A549 (cell line): ENCODE measurements around the gene BZW2. TPM values are rescaled to one million over a fixed set of nuclear protein-coding genes. Genes with fewer than 3 reads are reported as not detected.

Source experiments
- ATAC-seq, 2 experiments: fragments of 200-7000 bp in 1 of 2; fragments of >200 bp in 1 of 2; cut with Nextera tagmentation in 1 of 2; cut with Tn5 transposase in 1 of 2; 3 replicates each; pipeline versions ENCODE4 v1.8.0 to v1.9.1; 2018 to 2020; ENCODE audit warnings: mild to moderate bottlenecking in 1 of 2, moderate library complexity in 1 of 2
- CTCF ChIA-PET: fragments of 300-600 bp; sonication (Branson Sonifier 250); formaldehyde crosslinking; extraction: SDS; loops from one replicate; lab custom pipeline; 2021; ENCODE audit warnings: antibody characterized with exemption, inconsistent platforms; lab: Yijun Ruan, JAX
- POLR2A ChIA-PET: fragments of 350-600 bp; formaldehyde crosslinking; extraction: SDS; loops from one replicate; lab custom pipeline; 2021; ENCODE audit warnings: antibody characterized with exemption, inconsistent platforms; lab: Yijun Ruan, JAX
- DNase-seq, 2 experiments: peaks; one replicate each; pipeline versions ENCODE4 v3.0.0 to v3.0.0-alpha.2; 2011 to 2016; ENCODE audit warnings: low read depth in 1 of 2, low spot score in 1 of 2
- FAIRE-seq: peaks from 2 replicates; lab custom pipeline; 2011; peaks lifted over from hg19 to GRCh38; lab: Jason Lieb, UNC
- H3K27ac ChIP-seq, 2 experiments: fragments of >200 bp; sonication (Bioruptor Twin); formaldehyde crosslinking; 3 replicates each; pipeline ENCODE4 v1.5.1; 2016 to 2017
- H3K4me1 ChIP-seq: fragments of >200 bp; sonication (Bioruptor Twin); formaldehyde crosslinking; 3 replicates; pipeline ENCODE4 v1.6.1; 2016
- H3K4me2 ChIP-seq: fragments of >200 bp; sonication (Bioruptor Twin); formaldehyde crosslinking; 3 replicates; pipeline ENCODE4 v1.6.1; 2016
- H3K4me3 ChIP-seq: fragments of >200 bp; sonication (Bioruptor Twin); formaldehyde crosslinking; 3 replicates; pipeline ENCODE4 v1.5.1; 2016
- H3K9me3 ChIP-seq: fragments of >200 bp; sonication (Bioruptor Twin); formaldehyde crosslinking; 3 replicates; pipeline ENCODE4 v1.6.1; 2016
- CBX2 ChIP-seq: fragments of 200-600 bp; sonication (generic); IDR thresholded peaks from 2 replicates; pipeline ENCODE4 v1.6.1; 2016; ENCODE audit warnings: low read depth, mild to moderate bottlenecking, borderline replicate concordance
- CBX8 ChIP-seq: fragments of 200-600 bp; sonication (generic); IDR thresholded peaks from 2 replicates; pipeline ENCODE4 v1.6.1; 2016
- CEBPB ChIP-seq, 2 experiments: fragments of >200 bp in 1 of 2; sonication (Bioruptor Twin) in 1 of 2; formaldehyde crosslinking in 1 of 2; IDR thresholded peaks; 2 replicates each; pipeline ENCODE4 v1.6.1; 2012 to 2016
- FOSB ChIP-seq: fragments of 250-450 bp; sonication (Bioruptor Pico); IDR thresholded peaks from 2 replicates; pipeline ENCODE4 v1.5.0; 2020; ENCODE audit warnings: mild to moderate bottlenecking, moderate library complexity
- FOSL2 ChIP-seq, 2 experiments: fragments of 450-650 bp in 1 of 2; fragments of >200 bp in 1 of 2; sonication (Bioruptor Twin) in 1 of 2; formaldehyde crosslinking; IDR thresholded peaks; 2 replicates each; pipeline versions ENCODE4 v1.5.0 to v1.6.1; 2016 to 2020; ENCODE audit warnings: mild to moderate bottlenecking in 1 of 2, moderate library complexity in 1 of 2
- HEYL ChIP-seq: fragments of 250-450 bp; sonication (Bioruptor Pico); IDR thresholded peaks from 2 replicates; pipeline ENCODE4 v1.8.0; 2021; ENCODE audit warnings: mild to moderate bottlenecking, moderate library complexity
- HOXA7 ChIP-seq: fragments of 250-450 bp; sonication (Bioruptor Pico); IDR thresholded peaks from 2 replicates; pipeline ENCODE4 v1.5.0; 2020; ENCODE audit warnings: mild to moderate bottlenecking, moderate library complexity
- MAFK ChIP-seq: fragments of 450-650 bp; IDR thresholded peaks from 2 replicates; pipeline ENCODE4 v1.6.1; 2014; ENCODE audit not compliant: partially characterized antibody
- MYC ChIP-seq: IDR thresholded peaks from 2 replicates; pipeline ENCODE4 v1.6.1; 2012; ENCODE audit warnings: mild to moderate bottlenecking, inconsistent platforms, low read length, improper control_type of control experiment, borderline replicate concordance
- NR3C1 ChIP-seq: fragments of >200 bp; sonication (Bioruptor Twin); formaldehyde crosslinking; IDR thresholded peaks from 3 replicates; pipeline ENCODE4 v1.6.1; 2017
- RARB ChIP-seq: fragments of 250-450 bp; sonication (Bioruptor Pico); IDR thresholded peaks from 2 replicates; pipeline ENCODE4 v1.8.0; 2021; ENCODE audit warnings: mild to moderate bottlenecking, moderate library complexity
- RCOR1 ChIP-seq: fragments of 150-350 bp; IDR thresholded peaks from 2 replicates; pipeline ENCODE4 v1.6.1; 2014; ENCODE audit warnings: antibody characterized with exemption, low read length, low read depth
- RNF2 ChIP-seq: fragments of 200-600 bp; sonication (generic); IDR thresholded peaks from 2 replicates; pipeline ENCODE4 v1.6.1; 2016; ENCODE audit warnings: low read depth, mild to moderate bottlenecking, antibody characterized with exemption, moderate library complexity, borderline replicate concordance
- TFCP2L1 ChIP-seq: fragments of 250-450 bp; sonication (Bioruptor Pico); IDR thresholded peaks from 2 replicates; pipeline ENCODE4 v1.5.0; 2021; ENCODE audit warnings: mild to moderate bottlenecking
- TP53 ChIP-seq: fragments of 250-450 bp; sonication (Bioruptor Pico); IDR thresholded peaks from 2 replicates; pipeline ENCODE4 v1.5.0; 2021; ENCODE audit warnings: mild to moderate bottlenecking, moderate library complexity
- ZC3H11A ChIP-seq: fragments of 450-650 bp; IDR thresholded peaks from 2 replicates; pipeline ENCODE4 v1.6.1; 2014; ENCODE audit warnings: antibody characterized with exemption, mild to moderate bottlenecking
- ZFP36 ChIP-seq: fragments of 450-650 bp; IDR thresholded peaks from 2 replicates; pipeline ENCODE4 v1.6.1; 2014; ENCODE audit warnings: borderline replicate concordance; ENCODE audit not compliant: partially characterized antibody
- ZNF302 ChIP-seq: fragments of 250-450 bp; sonication (Bioruptor Pico); IDR thresholded peaks from 2 replicates; pipeline ENCODE4 v1.9.0; 2021; ENCODE audit warnings: inconsistent platforms, mild to moderate bottlenecking, moderate library complexity
- WGBS: methylation state at CpG from one replicate; pipeline ENCODE4 v1.1.6; 2017; ENCODE audit errors: missing lambda C conversion rate; 5-methylcytosine and 5-hydroxymethylcytosine counted together
- polyA plus RNA-seq, 4 experiments: library from polyadenylated mRNA; depleted of rRNA in 3 of 4; stranded (reverse); fragments of >200 nt; fragmentation: RNase III in 1 of 4; extraction: RNeasy Plus Mini Kit Qiagen cat#74134 plus additional on column Dnase treatment in 1 of 4; gene quantifications; 2 replicates in 3 of 4; 3 replicates in 1 of 4; pipeline ENCODE4 v1.2.3, GENCODE V29; 2011 to 2017
- TF ChIP-seq, protein P1 (sequence below): fragments of 450-650 bp; IDR thresholded peaks from 2 replicates; pipeline ENCODE4 v1.6.1; 2014; ENCODE audit warnings: antibody characterized with exemption
- TF ChIP-seq, protein P2 (sequence below): IDR thresholded peaks from 2 replicates; pipeline ENCODE4 v1.6.1; 2012
- TF ChIP-seq, protein P3 (sequence below): fragments of >200 bp; sonication (Bioruptor Twin); formaldehyde crosslinking; IDR thresholded peaks from 3 replicates; pipeline ENCODE4 v1.6.1; 2016
- TF ChIP-seq, protein P4 (sequence below): IDR thresholded peaks from 2 replicates; pipeline ENCODE4 v1.6.1; 2012; ENCODE audit warnings: low read depth, borderline replicate concordance
- TF ChIP-seq, protein P5 (sequence below): fragments of 150-350 bp; IDR thresholded peaks from 2 replicates; pipeline ENCODE4 v1.6.1; 2014; ENCODE audit warnings: low read depth, mild to moderate bottlenecking, low read length
- TF ChIP-seq, protein P6 (sequence below): IDR thresholded peaks from 2 replicates; pipeline ENCODE4 v1.6.1; 2012

Gene BZW2
- polyA plus RNA-seq, 2 of the 4 experiments (the other 2 are of a cell fraction), result 72.4 to 101 TPM

DNA sequence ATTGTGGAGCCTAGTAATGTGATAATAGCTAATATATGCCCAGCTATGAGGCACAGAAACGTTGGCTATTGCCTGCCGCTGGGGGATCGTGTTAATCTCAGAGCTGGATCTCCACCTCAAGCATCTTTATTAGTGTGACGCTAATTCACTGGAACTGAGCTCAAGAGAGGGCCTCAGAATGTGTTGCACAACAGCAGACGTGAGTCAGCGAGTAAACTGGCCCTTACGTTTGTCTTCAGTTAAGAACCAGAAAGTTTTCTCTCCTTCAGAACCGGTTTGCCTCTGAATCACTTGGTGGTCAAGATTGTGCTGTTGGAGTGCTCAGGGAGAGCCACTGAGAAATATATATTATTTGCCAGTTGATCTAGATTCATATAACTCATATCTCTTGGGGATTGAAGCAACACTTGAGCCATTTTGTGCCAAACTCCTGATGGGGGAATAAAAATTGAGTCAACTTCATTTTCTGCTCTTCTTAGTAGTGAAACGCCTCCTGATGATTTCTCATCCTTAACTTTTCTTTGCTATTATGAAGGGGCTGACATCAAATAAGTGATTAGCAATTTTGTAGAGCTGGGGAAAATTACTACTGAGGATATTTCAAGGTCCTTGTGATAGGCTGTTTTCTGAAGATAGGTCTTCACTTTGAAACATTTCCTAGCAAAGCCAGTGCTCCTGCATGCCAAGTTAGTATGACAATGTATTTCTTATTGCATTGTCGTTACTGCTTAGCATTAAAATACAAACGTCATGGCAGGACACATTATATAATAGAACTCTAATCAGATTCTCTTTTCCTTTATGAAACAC lies 22.3 kb downstream of the BZW2 start (continued):
- peak; percentile 68 for TF ChIP-seq MAFK
- no peak for TF ChIP-seq NR3C1
- peak; percentile 81; the same call in 1 of the 2 replicates for TF ChIP-seq RARB (CRISPR knock-in tag)
- no peak for TF ChIP-seq ZFP36
- TF ChIP-seq ZC3H11A, result no peak
- TF ChIP-seq, protein P1, sequence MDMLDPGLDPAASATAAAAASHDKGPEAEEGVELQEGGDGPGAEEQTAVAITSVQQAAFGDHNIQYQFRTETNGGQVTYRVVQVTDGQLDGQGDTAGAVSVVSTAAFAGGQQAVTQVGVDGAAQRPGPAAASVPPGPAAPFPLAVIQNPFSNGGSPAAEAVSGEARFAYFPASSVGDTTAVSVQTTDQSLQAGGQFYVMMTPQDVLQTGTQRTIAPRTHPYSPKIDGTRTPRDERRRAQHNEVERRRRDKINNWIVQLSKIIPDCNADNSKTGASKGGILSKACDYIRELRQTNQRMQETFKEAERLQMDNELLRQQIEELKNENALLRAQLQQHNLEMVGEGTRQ, result no peak
- TF ChIP-seq CBX2, result no peak
- no peak for TF ChIP-seq RCOR1
- TF ChIP-seq, protein P2, sequence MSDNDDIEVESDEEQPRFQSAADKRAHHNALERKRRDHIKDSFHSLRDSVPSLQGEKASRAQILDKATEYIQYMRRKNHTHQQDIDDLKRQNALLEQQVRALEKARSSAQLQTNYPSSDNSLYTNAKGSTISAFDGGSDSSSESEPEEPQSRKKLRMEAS, result peak; percentile 48; the same call in 1 of the 2 replicates

DNA sequence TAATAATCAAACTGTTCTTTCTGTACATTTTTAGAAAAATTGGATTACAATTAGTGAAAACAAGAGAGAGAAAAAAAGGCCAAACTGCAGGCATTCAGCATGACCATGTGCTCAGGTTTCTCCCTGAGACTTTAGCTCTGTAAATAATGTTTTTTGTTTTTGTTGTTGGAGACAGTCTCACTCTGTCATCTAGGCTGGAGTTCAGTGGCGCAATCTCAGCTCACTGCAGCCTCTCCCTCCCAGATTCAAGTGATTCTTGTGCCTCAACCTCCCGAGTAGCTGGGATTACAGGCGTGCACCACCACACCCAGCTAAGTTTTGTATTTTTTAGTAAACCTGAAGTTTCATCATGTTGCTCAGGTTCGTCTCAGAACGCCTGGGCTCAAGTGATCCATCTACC lies 23.0 kb downstream of the BZW2 start:
- no peaks in the 10 kb centered on the region for H3K9me3 ChIP-seq
- ChIA-PET CTCF (no interaction called here), POLR2A (interaction anchor here (3.5 kb wide), 1 partner anchor 23 kb away, joined by 48 read pairs; the partner anchor contains the start of genes ANKMY2 and BZW2)
- ATAC-seq (peak in 1 of 2 experiments; percentile 33; a peak in 2 of 6 replicates), DNase-seq (peak in 1 of 2 experiments; percentile 48), FAIRE-seq (no peak)
- peak overlapping the region; percentile 63 for H3K4me2 ChIP-seq
- H3K4me1 ChIP-seq, result peaks cover 29% of the 10 kb centered on the region
- H3K4me3 ChIP-seq, result no peak overlapping the region
- H3K27ac ChIP-seq, result peak overlapping the region; percentile 83 to 85
- TF ChIP-seq, protein P3, sequence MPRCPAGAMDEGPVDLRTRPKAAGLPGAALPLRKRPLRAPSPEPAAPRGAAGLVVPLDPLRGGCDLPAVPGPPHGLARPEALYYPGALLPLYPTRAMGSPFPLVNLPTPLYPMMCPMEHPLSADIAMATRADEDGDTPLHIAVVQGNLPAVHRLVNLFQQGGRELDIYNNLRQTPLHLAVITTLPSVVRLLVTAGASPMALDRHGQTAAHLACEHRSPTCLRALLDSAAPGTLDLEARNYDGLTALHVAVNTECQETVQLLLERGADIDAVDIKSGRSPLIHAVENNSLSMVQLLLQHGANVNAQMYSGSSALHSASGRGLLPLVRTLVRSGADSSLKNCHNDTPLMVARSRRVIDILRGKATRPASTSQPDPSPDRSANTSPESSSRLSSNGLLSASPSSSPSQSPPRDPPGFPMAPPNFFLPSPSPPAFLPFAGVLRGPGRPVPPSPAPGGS, result no peak
- TF ChIP-seq CEBPB (IDR thresholded peaks at IDR 0.05) (peak in 1 of 2 experiments; percentile 68; a peak in 2 of 4 replicates), MYC (no peak)
- WGBS, result 94% methylated on average over 5 of the region's 5 CpGs

DNA sequence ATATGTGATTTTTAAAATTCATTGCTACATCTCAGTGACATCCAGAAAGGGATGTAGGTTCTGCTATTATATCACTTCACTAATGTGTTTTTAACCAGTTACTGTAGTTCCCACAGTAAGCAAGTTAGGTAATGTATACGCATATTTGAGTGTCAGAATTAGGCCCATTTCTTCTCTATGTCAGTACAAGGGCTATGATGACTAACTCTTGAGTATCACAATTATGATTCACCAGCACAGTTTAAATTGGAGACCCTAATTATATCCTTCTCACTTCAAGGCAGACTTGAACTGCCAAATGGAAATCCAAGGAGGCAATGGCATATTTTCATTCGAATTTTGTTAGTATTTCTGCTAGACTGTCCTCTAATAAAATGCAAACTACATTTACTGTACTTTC lies 23.6 kb downstream of the BZW2 start:
- Histone ChIP-seq H3K4me1 (peaks cover 29% of the 10 kb centered on the region), H3K27ac (peak overlapping the region in 1 of 2 experiments; percentile 85; a peak in 3 of 6 replicates), H3K4me3 (no peak overlapping the region)
- CTCF ChIA-PET, result no interaction called here
- no peak for FAIRE-seq
- 85% methylated on average over 2 of the region's 2 CpGs for WGBS
- no peak for TF ChIP-seq FOSL2 (IDR thresholded peaks at IDR 0.05)
- TF ChIP-seq FOSL2 (CRISPR knock-in tag; IDR thresholded peaks at IDR 0.05), result peak; percentile 38; the same call in 1 of the 2 replicates
- no peak for TF ChIP-seq CBX8
- TF ChIP-seq, protein P4, sequence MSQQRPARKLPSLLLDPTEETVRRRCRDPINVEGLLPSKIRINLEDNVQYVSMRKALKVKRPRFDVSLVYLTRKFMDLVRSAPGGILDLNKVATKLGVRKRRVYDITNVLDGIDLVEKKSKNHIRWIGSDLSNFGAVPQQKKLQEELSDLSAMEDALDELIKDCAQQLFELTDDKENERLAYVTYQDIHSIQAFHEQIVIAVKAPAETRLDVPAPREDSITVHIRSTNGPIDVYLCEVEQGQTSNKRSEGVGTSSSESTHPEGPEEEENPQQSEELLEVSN, result no peak
- TF ChIP-seq TFCP2L1 (CRISPR knock-in tag), result no peak
- TF ChIP-seq, all 56 proteins: peak for 1
- POLR2A ChIA-PET, result interaction anchor here (3.5 kb wide), 1 partner anchor 24 kb away, joined by 48 read pairs; the partner anchor contains the start of genes ANKMY2 and BZW2
- Histone ChIP-seq H3K4me2 (no peak overlapping the region), H3K9me3 (no peaks in the 10 kb centered on the region)
- ATAC-seq (no peak), DNase-seq (no peak)

DNA sequence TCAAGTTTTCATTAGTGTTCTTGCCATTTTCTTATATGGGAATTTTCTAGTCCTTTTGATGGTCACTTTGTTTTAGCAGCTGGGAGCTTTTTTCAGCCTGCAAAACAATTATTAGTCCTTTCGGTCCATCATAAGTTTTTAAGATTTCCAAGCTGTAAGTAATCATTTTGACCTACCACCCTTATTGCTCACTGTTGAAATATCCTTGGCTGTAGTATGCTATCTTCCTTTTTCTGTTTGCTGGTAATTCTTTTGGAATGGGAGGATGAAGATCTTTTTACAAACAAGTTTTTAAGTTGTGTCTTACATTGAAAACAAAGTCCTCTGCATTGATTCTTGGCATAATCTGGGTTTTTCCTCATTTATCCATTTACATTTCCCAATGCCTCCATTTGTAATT lies 24.0 kb downstream of the BZW2 start:
- DNase-seq (no peak), FAIRE-seq (no peak), ATAC-seq (no peak)
- H3K4me1 ChIP-seq, result peaks cover 29% of the 10 kb centered on the region
- no peaks in the 10 kb centered on the region for H3K9me3 ChIP-seq
- H3K4me2 ChIP-seq, result no peak overlapping the region
- 91% methylated on average over 1 of the region's 1 CpG for WGBS
- H3K27ac ChIP-seq, result peak overlapping the region in 1 of 2 experiments; percentile 85; a peak in 3 of 6 replicates
- no peak overlapping the region for H3K4me3 ChIP-seq
- ChIA-PET CTCF (no interaction called here), POLR2A (interaction anchor here (3.5 kb wide), 1 partner anchor 24 kb away, joined by 48 read pairs; the partner anchor contains the start of genes ANKMY2 and BZW2)
- TF ChIP-seq RARB (CRISPR knock-in tag) (no peak), HOXA7 (CRISPR knock-in tag) (no peak), FOSB (CRISPR knock-in tag) (no peak), RNF2 (no peak), ZNF302 (no peak), ZFP36 (no peak), HEYL (CRISPR knock-in tag) (no peak), TP53 (CRISPR knock-in tag) (no peak), CBX2 (no peak)
- TF ChIP-seq, protein P5, sequence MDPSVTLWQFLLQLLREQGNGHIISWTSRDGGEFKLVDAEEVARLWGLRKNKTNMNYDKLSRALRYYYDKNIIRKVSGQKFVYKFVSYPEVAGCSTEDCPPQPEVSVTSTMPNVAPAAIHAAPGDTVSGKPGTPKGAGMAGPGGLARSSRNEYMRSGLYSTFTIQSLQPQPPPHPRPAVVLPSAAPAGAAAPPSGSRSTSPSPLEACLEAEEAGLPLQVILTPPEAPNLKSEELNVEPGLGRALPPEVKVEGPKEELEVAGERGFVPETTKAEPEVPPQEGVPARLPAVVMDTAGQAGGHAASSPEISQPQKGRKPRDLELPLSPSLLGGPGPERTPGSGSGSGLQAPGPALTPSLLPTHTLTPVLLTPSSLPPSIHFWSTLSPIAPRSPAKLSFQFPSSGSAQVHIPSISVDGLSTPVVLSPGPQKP, result no peak
- TF ChIP-seq, protein P6, sequence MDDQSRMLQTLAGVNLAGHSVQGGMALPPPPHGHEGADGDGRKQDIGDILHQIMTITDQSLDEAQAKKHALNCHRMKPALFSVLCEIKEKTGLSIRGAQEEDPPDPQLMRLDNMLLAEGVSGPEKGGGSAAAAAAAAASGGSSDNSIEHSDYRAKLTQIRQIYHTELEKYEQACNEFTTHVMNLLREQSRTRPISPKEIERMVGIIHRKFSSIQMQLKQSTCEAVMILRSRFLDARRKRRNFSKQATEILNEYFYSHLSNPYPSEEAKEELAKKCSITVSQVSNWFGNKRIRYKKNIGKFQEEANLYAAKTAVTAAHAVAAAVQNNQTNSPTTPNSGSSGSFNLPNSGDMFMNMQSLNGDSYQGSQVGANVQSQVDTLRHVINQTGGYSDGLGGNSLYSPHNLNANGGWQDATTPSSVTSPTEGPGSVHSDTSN, result no peak
